BLaER1 (cell line): ENCODE data around the gene TXLNG.

Experiments
- H3K27ac ChIP-seq: shearing (Covaris generic); formaldehyde crosslinking; 2 replicates; pipeline ENCODE4 v1.8.1; 2022
- H3K27me3 ChIP-seq: shearing (Covaris generic); formaldehyde crosslinking; 2 replicates; pipeline ENCODE4 v1.8.1; 2022
- H3K36me3 ChIP-seq: shearing (Covaris generic); formaldehyde crosslinking; 2 replicates; pipeline ENCODE4 v1.8.1; 2022
- H3K4me1 ChIP-seq: shearing (Covaris generic); formaldehyde crosslinking; 2 replicates; pipeline ENCODE4 v1.8.1; 2022
- H3K4me2 ChIP-seq: shearing (Covaris generic); formaldehyde crosslinking; 2 replicates; pipeline ENCODE4 v1.8.1; 2022
- H3K4me3 ChIP-seq: shearing (Covaris generic); formaldehyde crosslinking; 2 replicates; pipeline ENCODE4 v1.8.1; 2022
- H3K9ac ChIP-seq: shearing (Covaris generic); formaldehyde crosslinking; 2 replicates; pipeline ENCODE4 v1.8.1; 2022
- H3K9me3 ChIP-seq: shearing (Covaris generic); formaldehyde crosslinking; 2 replicates; pipeline ENCODE4 v1.8.1; 2022
- H4K20me1 ChIP-seq: shearing (Covaris generic); formaldehyde crosslinking; 2 replicates; pipeline ENCODE4 v1.8.1; 2022
- Cebpa-rat ChIP-seq: shearing (Covaris generic); IDR thresholded peaks from 2 replicates; pipeline ENCODE4 v1.8.1; 2022

TXLNG gene

DNA sequence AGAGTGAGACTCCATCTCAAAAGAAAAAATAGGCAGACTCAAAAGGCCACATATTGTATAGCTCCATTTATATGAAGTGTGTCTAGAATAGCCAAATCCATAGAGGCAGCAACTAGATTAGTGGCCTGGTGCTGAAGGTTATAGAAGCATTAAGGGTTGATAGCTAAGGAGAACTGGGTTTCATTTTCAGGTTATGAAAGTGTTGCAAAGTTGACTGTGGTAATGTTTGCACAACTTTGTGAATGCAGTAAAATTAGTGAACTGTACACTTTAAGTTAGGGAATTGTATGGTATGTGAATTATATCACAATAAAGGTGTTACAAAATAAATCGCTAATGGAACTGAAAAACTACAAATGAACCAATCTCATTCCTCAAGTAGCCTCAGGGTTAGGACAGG is 28.3 kb downstream of the TXLNG start:
- TF ChIP-seq Cebpa-rat: no peak
- no peaks in the 10 kb centered on the region for H3K9me3 ChIP-seq
- H3K27ac ChIP-seq: no peak overlapping the region
- H4K20me1 ChIP-seq: peaks cover 98% of the 10 kb centered on the region
- no peaks in the 10 kb centered on the region for H3K4me1 ChIP-seq
- H3K9ac ChIP-seq: no peak overlapping the region
- H3K4me2 ChIP-seq: no peak overlapping the region
- peaks cover 34% of the 10 kb centered on the region for H3K36me3 ChIP-seq
- no peaks in the 10 kb centered on the region for H3K27me3 ChIP-seq
- H3K4me3 ChIP-seq: no peak overlapping the region

DNA sequence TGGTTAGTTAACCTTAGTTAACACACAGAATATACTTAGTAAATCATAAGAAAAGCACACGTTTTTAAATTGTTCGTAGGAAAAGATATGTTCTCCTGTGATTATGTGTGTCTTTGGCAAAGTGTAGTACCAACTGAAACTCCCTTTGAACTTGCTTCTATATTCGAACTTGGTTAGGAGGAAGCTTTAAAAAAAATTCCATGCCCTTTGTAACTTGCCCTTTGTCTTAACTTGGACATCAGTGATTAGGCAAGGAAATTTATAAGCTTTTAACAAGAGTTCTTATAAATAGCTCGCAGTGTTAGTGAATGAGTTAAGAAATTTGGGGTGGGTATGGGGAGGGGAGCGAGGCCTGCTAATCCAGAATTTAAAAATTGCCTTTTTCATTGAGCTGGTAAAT is 33.4 kb downstream of the TXLNG start:
- H3K9me3 ChIP-seq: no peaks in the 10 kb centered on the region
- no peak overlapping the region for H3K4me3 ChIP-seq
- no peak overlapping the region for H3K4me2 ChIP-seq
- no peak for TF ChIP-seq Cebpa-rat
- peaks cover 57% of the 10 kb centered on the region for H4K20me1 ChIP-seq
- no peak overlapping the region for H3K9ac ChIP-seq
- H3K27ac ChIP-seq: no peak overlapping the region
- no peaks in the 10 kb centered on the region for H3K4me1 ChIP-seq
- no peaks in the 10 kb centered on the region for H3K27me3 ChIP-seq
- H3K36me3 ChIP-seq: peaks cover 54% of the 10 kb centered on the region

DNA sequence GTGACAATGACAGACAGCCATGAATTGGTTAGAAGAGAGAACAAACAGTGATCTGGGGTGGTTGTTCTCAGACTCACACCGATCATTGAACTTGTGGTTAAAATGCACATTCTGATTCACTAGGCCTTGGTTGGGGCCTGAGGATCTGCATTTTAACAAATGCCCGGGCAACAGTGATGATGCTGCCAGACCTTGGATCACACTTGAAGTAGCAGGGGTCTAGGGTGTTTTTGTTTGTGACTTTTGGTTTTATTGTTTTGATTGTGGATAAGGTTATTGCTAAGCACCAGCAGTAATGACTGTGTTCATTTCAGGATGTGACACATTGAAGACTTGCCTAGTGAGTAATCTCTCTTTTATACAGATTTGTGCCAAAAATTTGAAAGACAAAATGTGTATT is 36.5 kb downstream of the TXLNG start:
- Histone ChIP-seq H3K4me1 (no peaks in the 10 kb centered on the region), H3K9me3 (no peaks in the 10 kb centered on the region), H3K9ac (no peak overlapping the region), H3K4me3 (no peak overlapping the region), H3K27me3 (no peaks in the 10 kb centered on the region), H3K27ac (no peak overlapping the region), H4K20me1 (peaks cover 41% of the 10 kb centered on the region), H3K36me3 (peaks cover 69% of the 10 kb centered on the region), H3K4me2 (no peak overlapping the region)
- TF ChIP-seq Cebpa-rat: no peak

DNA sequence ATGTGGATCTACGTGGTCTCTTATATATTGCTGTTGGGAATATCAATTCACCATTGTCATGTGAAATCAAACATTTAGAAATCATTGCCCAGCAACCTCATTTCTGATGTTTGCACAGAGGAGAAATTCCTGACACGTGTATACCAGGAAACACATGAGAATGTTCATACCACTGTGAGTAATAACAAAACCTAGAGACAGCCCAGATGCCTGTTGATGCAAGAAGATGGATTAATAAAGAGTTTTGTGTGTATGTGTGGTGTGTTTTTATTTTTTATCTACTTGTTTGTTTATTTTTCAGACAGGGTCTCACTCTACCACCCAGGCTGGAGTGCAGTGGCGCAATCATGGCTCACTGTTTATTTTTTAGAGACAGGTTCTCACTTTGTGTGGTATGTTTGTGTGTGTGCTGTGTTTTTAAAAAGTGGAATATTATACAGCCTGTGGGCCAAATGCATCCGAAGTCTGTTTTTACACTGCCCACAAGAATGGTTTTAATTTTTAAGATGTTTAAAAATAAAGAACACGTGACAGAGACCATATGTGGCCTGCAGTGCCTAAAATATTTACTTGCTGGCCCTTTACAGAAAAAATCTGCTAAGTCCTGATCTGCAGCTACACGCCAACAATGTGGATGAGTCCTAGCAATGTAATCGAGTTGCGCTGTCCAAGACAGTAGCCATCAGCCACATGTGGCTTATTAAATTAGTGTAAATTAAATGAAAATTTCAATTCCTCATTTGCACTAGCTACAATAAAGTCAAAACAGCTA is 39.2 kb downstream of the TXLNG start:
- Histone ChIP-seq H3K4me3 (no peak overlapping the region), H3K36me3 (peaks cover 72% of the 10 kb centered on the region), H4K20me1 (peaks cover 32% of the 10 kb centered on the region; the same call in 1 of the 2 replicates), H3K4me1 (no peaks in the 10 kb centered on the region), H3K27me3 (no peaks in the 10 kb centered on the region), H3K27ac (no peak overlapping the region), H3K4me2 (no peak overlapping the region), H3K9ac (no peak overlapping the region), H3K9me3 (no peaks in the 10 kb centered on the region)
- TF ChIP-seq Cebpa-rat: no peak

DNA sequence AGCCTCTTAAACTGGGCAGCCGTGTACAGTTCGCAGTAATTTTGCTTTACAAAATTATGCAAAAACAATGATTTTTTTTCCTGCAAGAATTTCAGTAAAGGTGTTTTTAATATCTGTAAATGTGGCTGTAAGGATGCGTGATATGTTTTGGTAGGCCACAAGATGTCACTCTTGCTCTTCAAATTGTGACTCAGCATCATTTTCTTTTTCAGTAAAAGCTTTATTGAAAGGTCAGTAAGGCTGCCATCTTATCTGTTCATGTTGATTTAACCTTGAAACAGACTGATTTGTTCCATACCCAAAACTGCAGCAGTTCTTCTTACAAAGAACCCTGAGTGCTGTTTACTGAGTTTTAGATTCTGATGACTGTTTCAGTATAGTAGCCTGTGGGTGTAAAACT is 39.9 kb downstream of the TXLNG start:
- no peaks in the 10 kb centered on the region for H3K27me3 ChIP-seq
- peaks cover 68% of the 10 kb centered on the region for H3K36me3 ChIP-seq
- no peak overlapping the region for H3K4me2 ChIP-seq
- no peaks in the 10 kb centered on the region for H3K9me3 ChIP-seq
- TF ChIP-seq Cebpa-rat: no peak
- H3K4me3 ChIP-seq: no peak overlapping the region
- H3K9ac ChIP-seq: no peak overlapping the region
- H4K20me1 ChIP-seq: peaks cover 35% of the 10 kb centered on the region; the same call in 1 of the 2 replicates
- no peak overlapping the region for H3K27ac ChIP-seq
- no peaks in the 10 kb centered on the region for H3K4me1 ChIP-seq

DNA sequence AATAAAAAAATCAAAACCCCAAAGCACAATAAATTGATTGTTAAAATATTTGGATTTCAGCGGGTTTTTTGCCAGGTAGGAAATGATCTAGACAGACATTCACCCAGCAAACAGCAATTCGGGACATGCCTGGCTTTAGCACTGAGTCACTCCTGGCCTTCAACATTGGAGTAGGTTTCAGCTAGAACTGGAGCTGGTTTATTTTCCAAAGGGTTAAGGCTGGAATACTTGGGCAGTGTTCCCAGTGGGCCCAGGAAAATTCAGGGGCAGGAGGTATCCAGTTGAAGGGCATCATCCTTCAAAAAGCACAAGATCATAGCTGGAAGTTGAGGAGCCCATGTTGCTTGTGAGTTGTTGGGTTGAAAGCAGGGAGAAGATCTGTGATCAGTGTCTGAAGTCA is 41.0 kb downstream of the TXLNG start:
- Histone ChIP-seq H3K27me3 (no peaks in the 10 kb centered on the region), H3K27ac (no peak overlapping the region), H3K4me3 (no peak overlapping the region), H3K4me2 (no peak overlapping the region), H4K20me1 (peaks cover 46% of the 10 kb centered on the region), H3K4me1 (no peaks in the 10 kb centered on the region), H3K36me3 (peaks cover 66% of the 10 kb centered on the region), H3K9me3 (no peaks in the 10 kb centered on the region), H3K9ac (no peak overlapping the region)
- TF ChIP-seq Cebpa-rat: no peak

DNA sequence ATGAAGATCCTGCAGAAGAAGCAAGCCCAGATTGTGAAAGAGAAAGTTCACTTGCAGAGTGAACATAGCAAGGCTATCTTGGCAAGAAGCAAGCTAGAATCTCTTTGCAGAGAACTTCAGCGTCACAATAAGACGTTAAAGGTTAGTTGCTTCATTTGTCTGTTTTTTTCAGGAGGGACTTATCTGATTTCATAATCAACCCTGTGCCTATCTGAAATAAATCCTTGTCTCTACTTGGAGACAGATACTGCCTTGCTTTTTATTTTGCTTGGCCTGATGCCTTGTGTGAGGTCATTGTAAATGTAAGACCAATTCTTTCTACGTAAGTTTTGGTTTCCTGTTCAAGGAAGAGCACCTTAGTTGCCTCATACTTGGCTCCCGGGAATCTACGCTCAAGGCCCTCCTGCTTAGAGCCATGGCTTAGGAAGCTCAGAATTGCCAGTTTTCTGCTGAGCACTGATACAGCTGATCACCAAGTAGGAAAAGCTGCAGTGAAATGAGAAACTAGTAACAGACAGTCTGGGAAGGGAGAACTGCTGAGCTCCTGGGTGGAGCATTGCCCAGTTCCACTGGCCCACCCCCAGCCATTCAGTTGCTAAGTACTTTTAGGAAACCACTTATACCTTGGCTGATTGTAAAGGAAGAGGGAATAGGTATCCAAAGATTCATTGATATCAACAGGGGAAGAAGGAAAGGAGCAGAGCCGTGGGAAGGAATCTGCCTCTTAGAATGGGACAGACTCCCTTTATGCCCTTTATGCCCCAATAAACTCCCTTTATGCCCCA is 42.0 kb downstream of the TXLNG start:
- H3K27me3 ChIP-seq: no peaks in the 10 kb centered on the region
- no peak overlapping the region for H3K27ac ChIP-seq
- H3K9ac ChIP-seq: no peak overlapping the region
- H3K9me3 ChIP-seq: no peaks in the 10 kb centered on the region
- no peak for TF ChIP-seq Cebpa-rat
- no peak overlapping the region for H3K4me2 ChIP-seq
- H3K36me3 ChIP-seq: peaks cover 66% of the 10 kb centered on the region
- no peak overlapping the region for H3K4me3 ChIP-seq
- no peaks in the 10 kb centered on the region for H3K4me1 ChIP-seq
- H4K20me1 ChIP-seq: peaks cover 47% of the 10 kb centered on the region

DNA sequence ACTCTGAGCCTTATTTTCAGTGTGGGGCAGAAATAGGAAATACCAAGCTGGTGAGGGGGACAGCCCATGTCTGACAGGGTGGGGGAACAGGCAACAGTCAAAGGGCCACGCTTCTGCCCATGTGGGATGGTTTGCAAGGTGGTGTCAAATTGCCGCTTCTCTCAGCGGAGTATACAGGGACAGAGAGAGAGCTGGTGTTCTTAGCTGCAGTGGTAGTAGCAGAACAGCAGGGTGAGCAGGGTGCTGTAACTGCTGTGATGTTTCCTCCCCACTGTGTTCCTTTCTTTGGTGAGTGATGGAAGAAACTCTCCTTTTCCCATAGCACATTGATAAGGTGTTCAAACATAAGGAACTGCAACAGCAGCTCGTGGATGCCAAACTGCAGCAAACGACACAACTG is 46.0 kb downstream of the TXLNG start:
- H3K27me3 ChIP-seq: no peaks in the 10 kb centered on the region
- no peaks in the 10 kb centered on the region for H3K9me3 ChIP-seq
- no peak for TF ChIP-seq Cebpa-rat
- peaks cover 25% of the 10 kb centered on the region for H4K20me1 ChIP-seq
- no peaks in the 10 kb centered on the region for H3K4me1 ChIP-seq
- no peak overlapping the region for H3K4me2 ChIP-seq
- no peak overlapping the region for H3K4me3 ChIP-seq
- peaks cover 82% of the 10 kb centered on the region for H3K36me3 ChIP-seq
- H3K27ac ChIP-seq: no peak overlapping the region
- no peak overlapping the region for H3K9ac ChIP-seq

DNA sequence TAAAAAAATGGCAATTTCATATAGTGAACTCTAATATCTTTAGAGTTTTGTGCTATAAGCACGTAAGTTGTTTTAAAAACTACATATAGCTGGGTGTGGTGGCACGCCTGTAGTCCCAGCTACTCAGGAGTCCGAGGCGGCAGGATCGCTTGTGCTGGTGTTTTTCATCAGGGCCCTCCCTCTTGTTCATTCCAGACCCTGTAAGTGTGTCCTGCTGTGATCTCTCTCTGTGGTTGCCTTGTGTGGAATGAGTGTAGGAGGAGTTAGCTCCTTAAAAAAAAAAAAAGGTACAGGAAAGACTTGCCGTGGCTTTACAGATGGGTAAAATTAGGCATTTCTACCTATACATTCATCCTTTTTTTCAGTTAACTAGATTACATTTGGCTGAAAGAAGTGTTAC is 48.5 kb downstream of the TXLNG start:
- TF ChIP-seq Cebpa-rat: no peak
- Histone ChIP-seq H3K9me3 (no peaks in the 10 kb centered on the region), H3K27ac (no peak overlapping the region), H3K9ac (no peak overlapping the region), H3K36me3 (peaks cover 85% of the 10 kb centered on the region), H3K4me1 (no peaks in the 10 kb centered on the region), H3K4me2 (no peak overlapping the region), H3K4me3 (no peak overlapping the region), H3K27me3 (no peaks in the 10 kb centered on the region), H4K20me1 (peaks cover 20% of the 10 kb centered on the region)

DNA sequence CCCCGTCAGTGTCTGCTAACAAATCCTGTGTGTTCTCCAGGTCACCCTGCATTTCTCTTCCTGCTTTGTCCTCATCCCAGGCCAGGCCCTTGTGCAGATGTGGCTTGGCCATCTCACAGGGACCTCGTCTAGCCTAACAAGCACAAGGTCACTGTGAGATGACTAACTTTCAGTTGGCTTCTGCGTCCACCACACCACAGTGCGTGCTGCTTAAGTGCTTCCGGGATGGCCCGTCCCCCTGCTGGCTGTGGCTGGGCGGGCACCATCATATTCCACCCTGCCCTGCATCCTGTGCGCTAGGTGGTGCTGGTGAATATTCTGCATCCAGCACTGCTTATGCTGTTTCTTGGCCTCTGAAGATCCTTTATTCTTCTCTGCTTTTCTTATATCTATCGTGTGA is 50.1 kb downstream of the TXLNG start:
- no peak overlapping the region for H3K9ac ChIP-seq
- no peak overlapping the region for H3K4me3 ChIP-seq
- no peak overlapping the region for H3K27ac ChIP-seq
- no peak overlapping the region for H3K4me2 ChIP-seq
- peaks cover 96% of the 10 kb centered on the region for H3K36me3 ChIP-seq
- no peaks in the 10 kb centered on the region for H3K9me3 ChIP-seq
- no peak for TF ChIP-seq Cebpa-rat
- H3K4me1 ChIP-seq: no peaks in the 10 kb centered on the region
- H3K27me3 ChIP-seq: no peaks in the 10 kb centered on the region
- peaks cover 22% of the 10 kb centered on the region for H4K20me1 ChIP-seq
